ENCODE measurements around the gene CDS1.
"Not testable (repeated sequence)": the region's sequence is repeated elsewhere in the genome, so short reads cannot be mapped to it uniquely, and the experiment has no call there.

The CDS1 gene

GRCh38 chr4:84582988-84583875, at the start of gene CDS1:
Gene CDS1, plus strand, starts transcription at chr4:84583127. Its CDS starts 275 bp downstream, at chr4:84583402.
- no peak for DNase-seq

DNA sequence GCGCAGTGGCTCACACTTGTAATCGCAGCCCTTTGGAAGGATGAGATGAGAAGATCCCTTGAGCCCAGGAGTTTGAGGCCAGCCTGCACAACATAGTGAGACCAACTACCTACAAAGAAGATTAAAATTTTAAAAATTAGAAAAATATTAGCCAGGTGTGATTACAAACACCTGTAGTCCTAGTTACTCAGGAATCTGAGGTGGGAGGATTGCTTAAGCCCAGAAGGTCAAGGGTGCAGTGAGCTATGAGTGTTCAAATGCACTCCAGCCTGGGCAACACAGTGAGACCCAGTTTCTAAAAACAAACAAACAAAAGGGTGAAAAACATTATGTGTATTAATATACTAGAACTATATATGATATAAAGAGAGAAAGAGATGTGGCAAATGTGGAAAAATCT, 47.0 kb upstream of the CDS1 start:
- no peak for DNase-seq

- DNase-seq = no peak
Measured at GRCh38 chr4:84545093-84545492, 37.8 kb upstream of the CDS1 start.

- DNase-seq = no peak
Measured at GRCh38 chr4:84547211-84547610, 35.7 kb upstream of the CDS1 start.

DNA sequence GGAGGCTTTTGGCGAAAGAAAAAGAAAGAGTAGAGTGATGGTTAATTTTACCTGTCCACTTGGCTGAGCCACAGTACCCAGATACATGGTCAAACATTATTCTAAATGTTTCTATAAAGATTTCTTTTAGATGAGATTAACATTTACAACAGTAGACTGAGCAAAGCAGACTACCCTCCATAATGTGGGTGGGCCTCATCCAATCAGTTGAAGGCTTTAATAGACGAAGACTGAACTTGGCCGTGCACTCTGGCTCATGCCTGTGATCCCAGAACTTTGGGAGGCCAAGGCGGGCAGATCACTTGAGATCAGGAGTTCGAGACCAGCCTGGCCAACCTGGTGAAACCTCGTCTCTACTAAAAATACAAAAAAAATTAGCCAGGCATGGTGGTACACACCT, 33.7 kb upstream of the CDS1 start:
- DNase-seq = not testable (repeated sequence)

- DNase-seq = no peak
Measured at GRCh38 chr4:84562156-84562555, 20.8 kb upstream of the CDS1 start.

GRCh38 chr4:84563002-84563401, 19.9 kb upstream of the CDS1 start:
- no peak for DNase-seq

- DNase-seq = no peak
Measured at GRCh38 chr4:84565951-84566350, 17.0 kb upstream of the CDS1 start.

DNA sequence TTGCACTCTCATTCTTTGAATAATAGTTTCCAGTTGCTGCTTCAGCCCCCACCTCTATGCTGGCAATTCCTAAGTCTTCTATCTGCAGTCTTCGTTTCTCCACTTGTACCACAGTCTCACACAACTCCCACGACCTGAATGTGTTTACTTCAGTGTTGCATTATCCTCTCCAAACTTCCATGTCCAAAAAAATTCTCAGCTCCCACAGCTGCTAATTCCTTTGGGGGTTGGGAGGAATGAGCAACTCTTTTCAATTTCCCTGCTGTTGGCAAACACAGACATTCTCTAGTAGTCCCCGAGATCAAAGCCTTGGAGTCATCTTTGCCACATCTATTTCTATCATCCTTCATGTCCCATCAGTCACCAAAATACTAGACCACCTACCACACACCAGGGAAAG, 14.4 kb upstream of the CDS1 start:
- no peak for DNase-seq

- DNase-seq = no peak
Measured at GRCh38 chr4:84569009-84569408, 13.9 kb upstream of the CDS1 start.

- DNase-seq = no peak
Measured at GRCh38 chr4:84573385-84574068, 9.4 kb upstream of the CDS1 start.

DNA sequence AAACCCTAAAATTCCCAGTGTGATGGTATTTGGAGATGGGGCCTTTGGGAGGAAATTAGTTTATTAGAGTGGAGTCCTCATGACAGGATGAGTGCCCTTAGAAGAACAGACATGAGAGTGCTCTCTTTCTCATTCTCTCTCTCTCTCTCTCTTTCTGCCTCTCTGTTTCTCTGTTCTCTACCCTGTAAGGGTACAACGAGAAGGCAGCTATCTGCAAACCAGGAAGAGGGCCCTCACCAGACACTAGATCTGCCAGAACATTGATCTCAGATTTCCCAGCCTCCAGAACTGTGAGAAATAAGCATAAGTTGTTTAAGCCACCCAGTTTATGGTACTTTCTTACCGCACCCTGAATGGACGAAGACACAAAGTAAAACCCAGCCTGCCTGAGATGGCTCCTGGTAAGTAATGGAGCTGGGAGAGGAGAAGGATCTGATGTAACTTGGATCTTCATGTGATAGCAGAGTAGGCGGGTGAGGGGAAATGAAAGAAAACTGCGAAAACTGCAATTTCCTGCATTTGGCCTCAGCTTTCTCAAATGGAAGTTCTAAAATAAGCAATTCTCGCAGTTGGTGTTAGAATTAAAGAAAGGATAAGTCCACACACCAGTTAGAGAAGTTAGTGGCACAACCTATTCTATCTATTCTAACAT, 8.7 kb upstream of the CDS1 start:
- DNase-seq = no peak

- peak; percentile 44 for DNase-seq
Measured at GRCh38 chr4:84578540-84579402, 4.2 kb upstream of the CDS1 start.

DNA sequence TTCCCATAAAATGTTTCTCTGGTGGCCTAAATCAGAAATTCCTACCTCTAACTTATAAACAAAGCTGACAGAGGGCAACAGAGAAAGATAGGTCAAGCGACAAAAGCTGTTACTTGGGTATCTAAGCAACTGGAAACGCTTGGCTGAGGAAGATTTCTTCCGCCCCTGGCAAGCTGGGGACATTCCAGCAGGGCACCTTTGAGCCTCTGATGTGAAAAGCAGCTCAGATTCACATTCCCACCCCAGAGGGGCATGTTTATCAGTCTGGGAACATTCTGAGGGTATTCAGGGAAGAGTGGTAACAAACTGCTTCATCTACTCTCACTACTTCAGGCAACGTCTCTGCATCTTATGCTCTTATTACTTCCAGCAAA, 3.5 kb upstream of the CDS1 start:
- DNase-seq = no peak

GRCh38 chr4:84582302-84582987, 482 bp upstream of the CDS1 start:
- peak; percentile 83 for DNase-seq

GRCh38 chr4:84583876-84584380, 1.0 kb downstream of the CDS1 start:
- peak; percentile 8 for DNase-seq

DNA sequence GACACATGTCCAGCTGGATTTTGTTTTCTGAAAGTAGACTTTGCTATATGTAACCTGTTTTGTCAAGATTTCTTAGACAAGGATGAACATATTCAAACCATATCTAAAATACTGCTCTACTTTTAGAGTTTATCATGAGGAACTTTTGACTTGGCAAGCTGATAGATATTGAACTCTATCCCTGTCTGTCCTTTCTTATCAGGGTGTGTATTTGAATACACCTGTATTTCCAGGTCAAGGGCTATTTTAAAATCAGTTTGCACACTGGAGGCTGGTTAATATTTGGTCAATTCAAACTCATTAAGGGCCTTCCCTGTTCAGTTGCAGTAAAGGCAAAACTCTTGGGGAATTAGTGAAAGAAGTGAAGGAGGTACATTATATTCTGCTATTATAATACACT, 2.3 kb downstream of the CDS1 start:
- no peak for DNase-seq

- DNase-seq = no peak
Measured at GRCh38 chr4:84594724-84595123, 11.8 kb downstream of the CDS1 start.

DNA sequence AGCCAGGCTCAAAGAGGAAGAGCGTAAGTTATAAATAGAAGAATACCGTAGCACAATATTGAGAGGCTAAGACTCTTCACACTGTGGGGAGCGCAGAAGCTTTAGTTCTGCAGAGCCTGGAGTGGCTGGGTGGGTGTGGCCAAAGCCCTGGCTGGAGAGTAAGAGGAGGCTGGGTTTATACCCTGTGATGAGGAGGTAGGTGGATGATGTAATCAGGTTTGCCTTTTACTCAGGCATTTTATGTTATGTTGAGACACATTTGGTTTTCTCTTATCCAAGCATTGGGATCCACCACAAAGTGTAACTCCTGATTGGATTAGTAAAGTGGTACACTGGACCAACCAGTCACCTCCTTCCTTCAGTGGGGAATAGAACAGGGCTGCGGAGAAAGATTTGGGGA, 13.9 kb downstream of the CDS1 start:
- DNase-seq = no peak

DNA sequence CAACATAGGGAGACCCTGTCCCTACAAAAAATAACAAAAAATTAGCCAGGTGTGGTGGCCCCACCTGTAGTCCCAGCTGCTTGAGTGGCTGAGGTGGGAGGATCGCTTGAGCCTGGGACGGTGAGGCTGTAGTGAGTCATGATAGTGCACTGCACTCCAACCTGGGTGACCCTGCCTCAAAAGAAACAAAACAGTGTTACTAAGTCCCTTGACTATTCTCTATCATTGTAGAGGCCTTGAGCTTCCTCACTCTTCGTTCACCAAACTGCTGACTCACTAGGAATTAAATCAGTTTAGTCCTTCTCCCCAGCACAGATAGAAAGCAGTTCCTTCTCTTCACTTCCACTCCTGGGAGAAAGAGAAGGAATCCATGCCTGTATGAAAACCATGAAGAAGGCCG, 14.5 kb downstream of the CDS1 start:
- DNase-seq = no peak

GRCh38 chr4:84606645-84607044, 23.7 kb downstream of the CDS1 start:
- peak; percentile 2 for DNase-seq

DNA sequence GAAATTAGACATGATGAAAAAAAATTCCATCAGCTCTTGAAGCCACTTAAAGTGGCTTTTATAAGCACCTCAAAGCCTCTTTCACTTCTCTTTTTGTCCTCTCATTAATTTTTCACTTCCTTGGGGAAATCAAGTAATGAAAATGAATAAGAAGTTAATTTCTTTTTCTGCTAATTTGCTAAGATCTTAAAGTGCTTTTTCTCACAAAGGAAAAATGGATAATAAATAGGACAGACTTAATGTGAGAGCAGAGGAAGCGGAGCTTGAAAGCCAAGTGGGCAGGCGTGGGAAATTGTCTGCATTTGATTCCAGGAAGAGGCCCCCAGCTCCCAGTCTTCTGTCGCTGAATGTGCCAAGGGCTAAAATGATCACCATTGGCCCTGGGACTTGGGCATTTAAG, 28.6 kb downstream of the CDS1 start:
- no peak for DNase-seq

Data from NCI-H1105 treated with DMSO at 0.1 percent for 48 hours (cell line).